ENCODE data around the gene KDM4B. TPM values are rescaled to one million over a fixed set of nuclear protein-coding genes. Genes with fewer than 3 reads are reported as not detected.

Gene KDM4B
- total RNA-seq, 1 donor from 2014 or later, result 38.9 TPM

Other genes starting within 250 kb of the KDM4B start
- gene DPP9, start 245.3 kb upstream of the KDM4B start, total RNA-seq, result 93.6 and 95.8 TPM in 2 replicates
- gene FEM1A, start 177.4 kb upstream of the KDM4B start, total RNA-seq, result 23.8 and 24.8 TPM in 2 replicates
- 31.2 and 33.3 TPM in 2 replicates for gene TICAM1, start 137.4 kb upstream of the KDM4B start, total RNA-seq
- gene PLIN3, start 101.4 kb upstream of the KDM4B start, total RNA-seq, result 33.1 and 33.2 TPM in 2 replicates
- 0.29 and 0.57 TPM in 2 replicates for gene ARRDC5, start 66.2 kb upstream of the KDM4B start, total RNA-seq
- 142 and 143 TPM in 2 replicates for gene UHRF1, start 59.6 kb upstream of the KDM4B start, total RNA-seq

Data from activated T-helper 1 cell treated with anti-CD3 and anti-CD28 coated beads, Interleukin-12 subunit alpha, Interleukin-12 subunit beta, Interleukin-2, Interleukin-4 antibody, amounts not matched to agents 30 ng/mL and 10 ng/mL and 1 ng/mL, durations not matched to agents 14 hours and 24 hours and 36 hours (primary cell).